Subcutaneous adipose tissue (tissue), 4 donors: ENCODE results near the gene DDX39A. TPM values are rescaled to one million over a fixed set of nuclear protein-coding genes. Genes with fewer than 3 reads are reported as not detected.

Experiments
- total RNA-seq, 4 donors: library from RNA; depleted of rRNA; stranded (reverse); fragments of >200 nt; gene quantifications; one replicate each; pipeline ENCODE4 v1.1.0, GENCODE V29; 2016
- TF ChIP-seq, protein P1 (sequence below): fragments of 450-650 bp; IDR thresholded peaks from one replicate; pipeline ENCODE4 v1.5.1; 2016; ENCODE audit warnings: low read depth, mild to moderate bottlenecking, control low read depth, antibody characterized with exemption, moderate library complexity

The DDX39A gene
- total RNA-seq, 4 donors from 2014 or later, result 45.8 to 67.1 (median 56.7) TPM

DNA sequence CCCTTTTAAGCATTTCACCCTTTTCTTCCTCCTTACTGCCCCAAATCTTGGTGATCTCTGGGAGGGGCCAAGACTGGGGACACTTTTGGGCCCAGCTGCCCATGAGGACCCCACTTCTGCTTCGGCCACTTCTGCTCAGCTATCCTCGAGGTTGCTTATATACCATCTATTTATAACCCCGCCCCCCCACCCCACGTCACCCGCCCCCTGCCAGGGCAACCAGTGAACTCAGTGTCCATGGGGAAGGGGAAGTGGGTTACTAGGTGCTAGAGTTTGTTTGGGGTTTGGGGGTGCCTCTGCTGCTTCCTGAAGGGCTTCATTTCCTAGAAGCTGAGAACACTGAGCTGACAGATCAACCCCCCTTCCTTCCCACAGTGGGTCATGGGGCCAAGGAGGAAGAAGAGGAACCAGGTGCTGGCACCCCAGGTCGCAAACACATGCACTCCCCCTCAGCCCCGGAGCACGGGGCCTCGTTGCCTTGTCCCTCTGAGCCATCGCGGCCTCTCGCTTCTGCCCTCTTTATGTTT is 44.0 kb downstream of the DDX39A start:
- TF ChIP-seq, protein P1, sequence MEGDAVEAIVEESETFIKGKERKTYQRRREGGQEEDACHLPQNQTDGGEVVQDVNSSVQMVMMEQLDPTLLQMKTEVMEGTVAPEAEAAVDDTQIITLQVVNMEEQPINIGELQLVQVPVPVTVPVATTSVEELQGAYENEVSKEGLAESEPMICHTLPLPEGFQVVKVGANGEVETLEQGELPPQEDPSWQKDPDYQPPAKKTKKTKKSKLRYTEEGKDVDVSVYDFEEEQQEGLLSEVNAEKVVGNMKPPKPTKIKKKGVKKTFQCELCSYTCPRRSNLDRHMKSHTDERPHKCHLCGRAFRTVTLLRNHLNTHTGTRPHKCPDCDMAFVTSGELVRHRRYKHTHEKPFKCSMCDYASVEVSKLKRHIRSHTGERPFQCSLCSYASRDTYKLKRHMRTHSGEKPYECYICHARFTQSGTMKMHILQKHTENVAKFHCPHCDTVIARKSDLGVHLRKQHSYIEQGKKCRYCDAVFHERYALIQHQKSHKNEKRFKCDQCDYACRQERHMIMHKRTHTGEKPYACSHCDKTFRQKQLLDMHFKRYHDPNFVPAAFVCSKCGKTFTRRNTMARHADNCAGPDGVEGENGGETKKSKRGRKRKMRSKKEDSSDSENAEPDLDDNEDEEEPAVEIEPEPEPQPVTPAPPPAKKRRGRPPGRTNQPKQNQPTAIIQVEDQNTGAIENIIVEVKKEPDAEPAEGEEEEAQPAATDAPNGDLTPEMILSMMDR, result no peak

DNA sequence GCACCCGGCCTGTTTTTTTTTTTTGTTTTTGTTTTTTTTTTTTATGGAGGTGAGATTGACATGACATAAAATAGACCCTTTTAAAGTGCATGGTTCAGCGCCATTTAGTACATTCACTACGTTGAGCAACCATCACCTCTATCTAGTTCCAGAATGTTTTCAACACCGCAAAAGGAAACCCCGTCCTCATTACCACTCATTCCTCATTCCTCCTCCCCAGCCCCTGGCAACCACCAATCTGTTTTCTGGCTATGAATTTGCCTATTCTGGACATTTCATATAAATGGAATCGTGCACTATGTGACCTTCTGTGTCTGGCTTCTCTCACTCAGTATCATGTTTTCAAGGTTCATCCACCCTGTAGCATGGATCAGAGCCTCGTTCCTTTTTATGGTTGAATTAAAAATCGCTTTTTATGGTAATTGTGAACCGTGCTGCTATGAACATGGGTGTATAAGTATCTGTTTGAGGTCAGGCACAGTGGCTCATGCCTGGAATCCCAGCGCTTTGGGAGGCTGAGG is 47.8 kb downstream of the DDX39A start:
- TF ChIP-seq, protein P1, result no peak

DNA sequence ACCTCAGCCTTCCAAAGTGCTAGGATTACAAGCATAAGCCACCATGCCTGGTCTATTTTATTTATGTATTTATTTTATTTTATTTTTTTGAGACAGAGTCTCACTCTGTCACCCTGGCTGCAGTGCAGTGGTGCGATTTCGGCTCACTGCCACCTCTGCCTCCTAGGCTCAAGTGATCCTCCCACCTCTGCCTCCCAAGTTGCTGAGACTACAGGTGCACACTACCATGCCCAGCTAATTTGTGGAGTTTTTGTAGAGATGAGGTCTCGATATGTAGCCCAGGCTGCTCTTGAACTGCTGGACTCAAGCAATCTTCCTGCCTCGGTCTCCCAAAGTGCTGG is 48.2 kb downstream of the DDX39A start:
- TF ChIP-seq, protein P1, result no peak

DNA sequence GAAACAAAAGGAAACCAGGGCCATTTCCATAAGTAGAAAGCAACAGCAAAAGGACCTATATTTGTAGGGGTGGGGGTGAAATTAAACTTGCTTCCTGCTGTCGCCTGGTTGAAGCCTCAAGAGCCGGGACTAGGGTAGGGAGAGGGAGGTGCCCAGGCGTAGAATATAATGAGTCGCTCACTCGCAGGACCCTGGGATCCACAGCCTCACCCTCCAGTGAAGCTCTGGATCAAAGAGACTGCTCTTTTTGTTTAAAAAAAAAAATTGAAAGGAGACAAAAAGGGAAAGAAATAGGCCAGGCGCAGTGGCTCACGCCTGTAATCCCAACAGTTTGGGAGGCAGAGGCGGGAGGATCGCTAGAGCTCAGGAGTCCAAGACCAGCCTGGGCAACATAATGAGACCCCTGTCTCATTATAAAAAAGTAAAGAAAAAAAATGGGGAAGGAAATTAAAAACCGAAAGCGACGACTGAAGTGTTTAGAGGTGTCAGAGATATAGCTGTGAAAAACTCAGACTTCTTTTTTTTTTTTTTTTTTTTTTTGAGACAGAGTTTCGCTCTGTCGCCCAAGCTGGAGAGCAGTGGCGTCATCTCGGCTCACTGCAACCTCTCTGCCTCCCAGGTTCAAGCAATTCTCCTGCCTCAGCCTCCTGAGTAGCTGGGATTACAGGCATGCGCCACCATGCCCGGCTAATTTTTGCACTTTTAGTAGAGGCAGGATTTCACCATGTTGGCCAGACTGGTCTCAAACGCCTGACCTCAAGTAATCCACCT is 48.8 kb downstream of the DDX39A start:
- TF ChIP-seq, protein P1, result no peak

DNA sequence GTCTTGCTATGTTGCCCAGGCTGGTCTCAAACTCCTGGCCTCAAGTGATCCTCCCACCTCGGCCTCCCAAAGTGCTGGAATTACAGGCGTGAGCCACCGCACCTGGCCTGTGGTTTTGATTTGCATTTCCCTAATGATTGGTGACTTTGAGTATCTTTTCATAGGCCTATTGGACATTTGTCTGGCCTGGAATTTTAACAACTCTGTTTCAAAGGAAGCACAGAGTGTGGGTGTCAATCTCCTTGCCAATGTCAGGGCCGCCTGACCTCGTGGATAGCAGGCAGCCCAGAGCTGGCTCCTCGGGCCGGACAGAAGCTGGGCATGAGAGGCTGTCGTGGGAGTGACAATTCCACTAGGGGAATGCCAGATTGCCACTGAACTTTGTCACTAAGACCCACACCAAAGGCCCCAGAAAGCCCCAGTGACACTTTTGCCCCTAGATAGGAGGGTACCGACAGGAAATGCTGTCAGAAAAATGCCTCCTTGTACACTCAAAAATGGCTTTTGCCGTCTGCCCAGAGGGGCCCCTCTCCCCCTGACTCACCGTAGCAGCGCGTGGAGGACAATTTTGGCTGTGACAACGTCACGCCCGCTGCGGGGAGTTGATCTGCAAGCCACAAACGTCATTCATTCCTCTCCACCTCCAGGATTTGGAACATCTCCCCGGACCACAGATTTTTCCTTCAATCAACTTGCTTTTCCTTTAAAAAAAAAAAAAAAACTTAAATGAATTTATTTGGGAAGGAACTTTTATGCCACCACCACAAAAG is 49.6 kb downstream of the DDX39A start:
- TF ChIP-seq, protein P1, result no peak

DNA sequence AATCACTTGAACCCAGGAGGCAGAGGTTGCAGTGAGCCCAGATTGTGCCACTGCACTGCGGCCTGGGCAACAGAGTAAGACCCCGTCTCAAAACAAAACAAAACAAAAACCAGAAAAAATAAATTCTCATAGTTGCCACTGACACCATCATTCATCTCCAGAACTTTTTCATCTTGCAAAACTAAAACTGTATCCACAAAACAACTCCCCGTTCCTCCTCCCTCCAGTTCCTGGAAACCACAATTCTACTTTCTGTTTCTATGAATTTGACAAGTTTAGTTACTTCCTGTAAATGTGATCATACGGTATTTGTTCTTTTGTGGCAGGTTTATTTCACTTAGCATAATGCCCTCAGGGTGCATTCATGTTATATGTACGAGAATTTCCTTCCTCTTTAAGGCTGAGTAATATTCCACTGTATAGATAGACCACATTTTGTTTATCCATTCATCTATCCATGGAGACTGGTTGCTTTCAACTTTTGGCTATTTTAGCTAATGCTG is 51.1 kb downstream of the DDX39A start:
- TF ChIP-seq, protein P1, result no peak

DNA sequence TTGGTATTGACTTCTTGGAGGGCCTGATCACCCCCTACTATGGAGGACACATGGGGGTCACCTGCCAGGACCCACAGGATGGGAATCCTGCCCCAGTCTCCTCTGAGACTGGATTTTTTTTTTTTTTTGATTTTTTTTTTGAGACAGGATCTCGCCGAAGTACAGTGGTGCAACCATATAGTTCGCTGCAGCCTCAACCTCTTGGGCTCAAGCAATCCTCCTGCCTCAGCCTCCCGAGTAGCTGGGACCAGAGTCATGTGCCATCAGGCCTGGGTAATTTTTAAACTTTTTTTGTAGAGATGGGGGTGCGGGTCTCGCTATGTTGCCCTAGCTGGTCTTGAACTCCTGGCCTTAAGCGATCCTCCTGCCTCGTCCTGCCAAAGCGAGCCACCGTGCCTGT is 52.1 kb downstream of the DDX39A start:
- TF ChIP-seq, protein P1, result no peak
